Activated T-helper 2 cell treated with anti-CD3 and anti-CD28 coated beads, Interferon-gamma antibody, Interleukin-2, Interleukin-4, amounts not matched to agents 10 μg/mL and 5 μg/mL and 100 μg/mL, durations not matched to agents 14 hours and 24 hours and 36 hours (primary cell): ENCODE measurements around the gene JRKL. TPM values are rescaled to one million over a fixed set of nuclear protein-coding genes. Genes with fewer than 3 reads are reported as not detected.

ENCODE experiments used
- DNase-seq: peaks from one replicate; pipeline ENCODE4 v3.0.0; 2021; ENCODE audit warnings: low spot score
- H3K27ac Mint-ChIP-seq: one replicate; pipeline ENCODE4 v1.8.0; 2021; ENCODE audit warnings: mixed read lengths
- H3K27me3 Mint-ChIP-seq: one replicate; pipeline ENCODE4 v1.8.0; 2021; ENCODE audit warnings: low read depth, mixed read lengths
- H3K36me3 Mint-ChIP-seq: one replicate; pipeline ENCODE4 v1.8.0; 2021; ENCODE audit warnings: low read depth, mixed read lengths
- H3K4me1 Mint-ChIP-seq: one replicate; pipeline ENCODE4 v1.8.0; 2021; ENCODE audit warnings: low read depth, mixed read lengths
- H3K4me3 Mint-ChIP-seq: one replicate; pipeline ENCODE4 v1.8.0; 2021; ENCODE audit warnings: low read depth, mild to moderate bottlenecking, moderate library complexity, mixed read lengths
- H3K9me3 Mint-ChIP-seq: one replicate; pipeline ENCODE4 v1.8.0; 2021; ENCODE audit warnings: mixed read lengths
- intact Hi-C: fragments of 100-400 bp; cut with micrococcal nuclease; formaldehyde crosslinking; loops from one replicate; pipeline ENCODE4 v1.15.1; 2023
- total RNA-seq: library from RNA; stranded (reverse); gene quantifications from 2 replicates; pipeline ENCODE4 v1.2.3, GENCODE V29; 2022

Gene JRKL
- total RNA-seq: 11.8 and 12.9 TPM in 2 replicates

GRCh38 chr11:96389720-96390487, at the start of gene JRKL, which contains the start of gene CCDC82:
JRKL (plus strand) TSS chr11:96390013; CDS start chr11:96390650, 637 bp downstream.
CCDC82 (minus strand) TSS chr11:96389912; CDS start chr11:96384747, 5,165 bp downstream.
- intact Hi-C loops: loop anchor here (1.0 to 5.0 kb wide), 7 partner anchors 15 to 1158 kb away; partner anchors contain the start of genes FAM76B, MAML2, MTMR2 and SESN3
- peak within 1 kb of the TSS; percentile 86 for H3K27ac Mint-ChIP-seq
- no peaks in the 10 kb centered on the region for H3K27me3 Mint-ChIP-seq
- peak within 1 kb of the TSS; percentile 94 for H3K4me3 Mint-ChIP-seq
- peaks cover 3% of the 10 kb centered on the region for H3K9me3 Mint-ChIP-seq
- H3K36me3 Mint-ChIP-seq: peaks cover 37% of the 10 kb centered on the region
- peaks cover 50% of the 10 kb centered on the region for H3K4me1 Mint-ChIP-seq
- DNase-seq: peak; percentile 96

- peaks cover 51% of the 10 kb centered on the region for H3K4me1 Mint-ChIP-seq
- H3K4me3 Mint-ChIP-seq: peak overlapping the region; percentile 97
- intact Hi-C loops: no loop called here
These were observed 49.3 kb upstream of the JRKL start for GRCh38 chr11:96340555-96340885.

GRCh38 chr11:96341211-96342013, 48.4 kb upstream of the JRKL start:
- peak; percentile 63 for DNase-seq
- H3K9me3 Mint-ChIP-seq: no peaks in the 10 kb centered on the region
- no peaks in the 10 kb centered on the region for H3K27me3 Mint-ChIP-seq
- H3K27ac Mint-ChIP-seq: peak overlapping the region; percentile 92
- peak overlapping the region; percentile 97 for H3K4me3 Mint-ChIP-seq
- intact Hi-C loops: loop anchor here (2.0 kb wide), 3 partner anchors 47 to 553 kb away; partner anchors contain the start of genes CCDC82 and FAM76B
- H3K4me1 Mint-ChIP-seq: peaks cover 45% of the 10 kb centered on the region
- peaks cover 11% of the 10 kb centered on the region for H3K36me3 Mint-ChIP-seq

More at GRCh38 chr11:96340555-96340885, 49.3 kb upstream of the JRKL start:
- no peaks in the 10 kb centered on the region for H3K9me3 Mint-ChIP-seq
- peak overlapping the region; percentile 92 for H3K27ac Mint-ChIP-seq
- peaks cover 18% of the 10 kb centered on the region for H3K36me3 Mint-ChIP-seq
- H3K27me3 Mint-ChIP-seq: no peaks in the 10 kb centered on the region
- no peak for DNase-seq

- H3K4me3 Mint-ChIP-seq: peak overlapping the region; percentile 97
- peak overlapping the region; percentile 92 for H3K27ac Mint-ChIP-seq
- peaks cover 11% of the 10 kb centered on the region for H3K36me3 Mint-ChIP-seq
- H3K27me3 Mint-ChIP-seq: no peaks in the 10 kb centered on the region
- DNase-seq: no peak
- H3K4me1 Mint-ChIP-seq: peaks cover 39% of the 10 kb centered on the region
- H3K9me3 Mint-ChIP-seq: no peaks in the 10 kb centered on the region
- intact Hi-C loops: loop anchor here (2.0 kb wide), 3 partner anchors 47 to 553 kb away; partner anchors contain the start of genes CCDC82 and FAM76B
These were observed 47.5 kb upstream of the JRKL start for GRCh38 chr11:96342014-96342960.

- Mint-ChIP-seq H3K27me3 (no peaks in the 10 kb centered on the region), H3K27ac (peak within 1 kb of the TSS; percentile 92), H3K9me3 (no peaks in the 10 kb centered on the region), H3K4me1 (peaks cover 31% of the 10 kb centered on the region), H3K36me3 (peaks cover 7% of the 10 kb centered on the region), H3K4me3 (peak within 1 kb of the TSS; percentile 97)
- DNase-seq: peak; percentile 83
- intact Hi-C loops: loop anchor here (1.0 to 2.0 kb wide), 11 partner anchors 46 to 554 kb away; partner anchors contain the start of genes CCDC82 and FAM76B
These were observed 46.7 kb upstream of the JRKL start, which contains the start of gene MAML2 for GRCh38 chr11:96342961-96343711. MAML2 (minus strand) TSS chr11:96343195; CDS start chr11:96341895, 1,300 bp downstream.

- H3K27ac Mint-ChIP-seq: no peak overlapping the region
- no peaks in the 10 kb centered on the region for H3K9me3 Mint-ChIP-seq
- no peaks in the 10 kb centered on the region for H3K27me3 Mint-ChIP-seq
- H3K36me3 Mint-ChIP-seq: peaks cover 64% of the 10 kb centered on the region
- intact Hi-C loops: no loop called here
- DNase-seq: no peak
- peaks cover 29% of the 10 kb centered on the region for H3K4me1 Mint-ChIP-seq
- H3K4me3 Mint-ChIP-seq: no peak overlapping the region
These were observed 33.0 kb upstream of the JRKL start for GRCh38 chr11:96356848-96357247.

- DNase-seq: no peak
- no peaks in the 10 kb centered on the region for H3K9me3 Mint-ChIP-seq
- H3K4me3 Mint-ChIP-seq: no peak overlapping the region
- H3K27me3 Mint-ChIP-seq: no peaks in the 10 kb centered on the region
- intact Hi-C loops: no loop called here
- peaks cover 32% of the 10 kb centered on the region for H3K4me1 Mint-ChIP-seq
- H3K27ac Mint-ChIP-seq: peak overlapping the region; percentile 40
- H3K36me3 Mint-ChIP-seq: peaks cover 73% of the 10 kb centered on the region
These were observed 32.0 kb upstream of the JRKL start for GRCh38 chr11:96357794-96358193.

GRCh38 chr11:96358321-96358720, 31.5 kb upstream of the JRKL start:
- Mint-ChIP-seq H3K4me1 (peaks cover 32% of the 10 kb centered on the region), H3K9me3 (no peaks in the 10 kb centered on the region), H3K36me3 (peaks cover 76% of the 10 kb centered on the region), H3K27me3 (no peaks in the 10 kb centered on the region), H3K27ac (peak overlapping the region; percentile 40), H3K4me3 (no peak overlapping the region)
- intact Hi-C loops: no loop called here
- no peak for DNase-seq

GRCh38 chr11:96361778-96362177, 28.0 kb upstream of the JRKL start:
- intact Hi-C loops: no loop called here

GRCh38 chr11:96365493-96365892, 24.3 kb upstream of the JRKL start:
- H3K27ac Mint-ChIP-seq: no peak overlapping the region
- H3K4me1 Mint-ChIP-seq: peaks cover 4% of the 10 kb centered on the region
- H3K9me3 Mint-ChIP-seq: no peaks in the 10 kb centered on the region
- intact Hi-C loops: no loop called here
- DNase-seq: no peak
- H3K27me3 Mint-ChIP-seq: no peaks in the 10 kb centered on the region
- H3K36me3 Mint-ChIP-seq: peaks cover 45% of the 10 kb centered on the region
- no peak overlapping the region for H3K4me3 Mint-ChIP-seq

More at GRCh38 chr11:96361778-96362177, 28.0 kb upstream of the JRKL start:
- Mint-ChIP-seq H3K4me3 (no peak overlapping the region), H3K4me1 (peaks cover 26% of the 10 kb centered on the region), H3K9me3 (no peaks in the 10 kb centered on the region), H3K27me3 (no peaks in the 10 kb centered on the region), H3K27ac (no peak overlapping the region), H3K36me3 (peaks cover 48% of the 10 kb centered on the region)
- no peak for DNase-seq

- intact Hi-C loops: no loop called here
- no peaks in the 10 kb centered on the region for H3K27me3 Mint-ChIP-seq
- H3K4me3 Mint-ChIP-seq: no peak overlapping the region
- H3K36me3 Mint-ChIP-seq: peaks cover 46% of the 10 kb centered on the region
- DNase-seq: no peak
- no peak overlapping the region for H3K27ac Mint-ChIP-seq
- H3K4me1 Mint-ChIP-seq: peaks cover 4% of the 10 kb centered on the region
- H3K9me3 Mint-ChIP-seq: no peaks in the 10 kb centered on the region
These were observed 23.8 kb upstream of the JRKL start for GRCh38 chr11:96366024-96366423.
